Left ventricle myocardium inferior (tissue), 1 donor: ENCODE data around the gene IQSEC3. TPM values are rescaled to one million over a fixed set of nuclear protein-coding genes. Genes with fewer than 3 reads are reported as not detected.

Experiments
- DNase-seq: peaks from one replicate; pipeline ENCODE4 v3.0.0-alpha.2; 2020
- H3K27ac ChIP-seq: fragments of 200-600 bp; replicated peaks from 2 replicates; pipeline ENCODE4 v1.8.0; 2021
- H3K27me3 ChIP-seq: fragments of 200-600 bp; 2 replicates; pipeline ENCODE4 v1.8.0; 2021; ENCODE audit warnings: low read depth
- H3K36me3 ChIP-seq: fragments of 200-600 bp; 2 replicates; pipeline ENCODE4 v1.8.0; 2021
- H3K4me1 ChIP-seq: fragments of 200-600 bp; 2 replicates; pipeline ENCODE4 v1.8.0; 2021
- H3K4me3 ChIP-seq: fragments of 200-600 bp; 2 replicates; pipeline ENCODE4 v1.8.0; 2021; ENCODE audit warnings: mild to moderate bottlenecking, moderate library complexity
- H3K9me3 ChIP-seq: fragments of 200-600 bp; replicated peaks from 2 replicates; pipeline ENCODE4 v1.8.0; 2021
- CTCF ChIP-seq: fragments of 200-600 bp; IDR thresholded peaks from 2 replicates; pipeline ENCODE4 v1.8.0; 2021; ENCODE audit warnings: antibody characterized with exemption, mild to moderate bottlenecking, borderline replicate concordance
- intact Hi-C: fragments of 100-400 bp; cut with micrococcal nuclease; formaldehyde crosslinking; loops from one replicate; pipeline ENCODE4 v1.11.0; 2022
- total RNA-seq: library from RNA; stranded (reverse); fragmentation: NEBNext Ultra II Directional; extraction: Animal tissue kit (Norgen Biotek cat#: 25700); gene quantifications from one replicate; pipeline ENCODE4 v1.2.1, GENCODE V29; 2021
- donor health status: DM: no; HTN: yes; CAD: no; lungs with severe emphysema.

The IQSEC3 gene
- total RNA-seq, 1 donor from 2014 or later: 0.69 TPM

GRCh38 chr12:204261-204678, 137.7 kb downstream of the IQSEC3 start:
- intact Hi-C loops: no loop called here
- DNase-seq: no peak
- H3K4me3 ChIP-seq: peak overlapping the region; percentile 71
- peaks cover 35% of the 10 kb centered on the region for H3K27me3 ChIP-seq
- no peak overlapping the region for H3K27ac ChIP-seq
- peaks cover 15% of the 10 kb centered on the region for H3K4me1 ChIP-seq
- no peaks in the 10 kb centered on the region for H3K9me3 ChIP-seq
- no peaks in the 10 kb centered on the region for H3K36me3 ChIP-seq
- TF ChIP-seq CTCF: no peak

- Histone ChIP-seq H3K27me3 (peaks cover 43% of the 10 kb centered on the region), H3K27ac (no peak overlapping the region), H3K36me3 (no peaks in the 10 kb centered on the region), H3K4me1 (peaks cover 15% of the 10 kb centered on the region), H3K4me3 (no peak overlapping the region), H3K9me3 (no peaks in the 10 kb centered on the region)
- DNase-seq: no peak
- TF ChIP-seq CTCF: no peak
- intact Hi-C loops: no loop called here
Measured at GRCh38 chr12:205026-205425, 138.5 kb downstream of the IQSEC3 start.

- Histone ChIP-seq H3K27me3 (peaks cover 57% of the 10 kb centered on the region), H3K9me3 (no peaks in the 10 kb centered on the region), H3K27ac (no peak overlapping the region), H3K4me3 (no peak overlapping the region), H3K4me1 (peaks cover 15% of the 10 kb centered on the region), H3K36me3 (no peaks in the 10 kb centered on the region)
- intact Hi-C loops: no loop called here
- no peak for TF ChIP-seq CTCF
- no peak for DNase-seq
Measured at GRCh38 chr12:206746-207440, 140.3 kb downstream of the IQSEC3 start.

GRCh38 chr12:207804-208203, 141.2 kb downstream of the IQSEC3 start:
- H3K27me3 ChIP-seq: peaks cover 60% of the 10 kb centered on the region

GRCh38 chr12:208813-209212, 142.2 kb downstream of the IQSEC3 start:
- H3K9me3 ChIP-seq: no peaks in the 10 kb centered on the region
- no peaks in the 10 kb centered on the region for H3K36me3 ChIP-seq
- no peak for DNase-seq
- H3K4me1 ChIP-seq: peaks cover 8% of the 10 kb centered on the region
- H3K4me3 ChIP-seq: no peak overlapping the region
- intact Hi-C loops: no loop called here
- H3K27ac ChIP-seq: no peak overlapping the region
- no peak for TF ChIP-seq CTCF
- peaks cover 59% of the 10 kb centered on the region for H3K27me3 ChIP-seq

More at GRCh38 chr12:207804-208203, 141.2 kb downstream of the IQSEC3 start:
- intact Hi-C loops: no loop called here
- Histone ChIP-seq H3K4me3 (no peak overlapping the region), H3K4me1 (peaks cover 15% of the 10 kb centered on the region), H3K36me3 (no peaks in the 10 kb centered on the region), H3K9me3 (no peaks in the 10 kb centered on the region), H3K27ac (no peak overlapping the region)
- TF ChIP-seq CTCF: no peak
- no peak for DNase-seq
